Activated CD8-positive, alpha-beta memory T cell treated with anti-CD3 and anti-CD28 coated beads for 48 hours (primary cell): ENCODE results near the gene DHPS.
"Not testable (repeated sequence)": the region's sequence is repeated elsewhere in the genome, so short reads cannot be mapped to it uniquely, and the experiment has no call there.

Experiments
- DNase-seq, 3 experiments: peaks; one replicate each; pipeline ENCODE4 v3.0.0-alpha.2; 2020; ENCODE audit warnings: low read depth in 2 of 3, low spot score in 2 of 3

DHPS gene

GRCh38 chr19:12705654-12706331 lies 24.1 kb upstream of the DHPS start:
- no peak for DNase-seq

DNA sequence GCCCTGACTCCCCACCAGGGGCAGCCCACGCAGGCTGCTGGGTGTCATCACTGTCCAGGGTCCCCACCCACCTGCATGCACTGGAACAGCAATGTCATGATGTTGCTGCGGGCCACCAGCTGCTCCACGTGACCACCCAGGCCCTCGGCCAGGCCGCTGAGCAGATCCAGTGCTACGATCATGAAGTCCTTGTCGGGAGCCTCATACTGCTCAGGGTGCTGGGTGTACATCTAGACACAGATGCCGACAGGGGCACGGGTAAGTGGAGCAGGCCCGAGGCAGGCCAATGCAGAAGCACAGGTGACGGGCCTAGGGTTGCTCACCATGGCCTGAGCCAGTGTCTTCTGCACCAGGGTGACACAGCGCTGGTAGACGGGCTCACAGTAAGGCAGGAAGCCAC lies 23.5 kb upstream of the DHPS start:
- DNase-seq: no peak

DNA sequence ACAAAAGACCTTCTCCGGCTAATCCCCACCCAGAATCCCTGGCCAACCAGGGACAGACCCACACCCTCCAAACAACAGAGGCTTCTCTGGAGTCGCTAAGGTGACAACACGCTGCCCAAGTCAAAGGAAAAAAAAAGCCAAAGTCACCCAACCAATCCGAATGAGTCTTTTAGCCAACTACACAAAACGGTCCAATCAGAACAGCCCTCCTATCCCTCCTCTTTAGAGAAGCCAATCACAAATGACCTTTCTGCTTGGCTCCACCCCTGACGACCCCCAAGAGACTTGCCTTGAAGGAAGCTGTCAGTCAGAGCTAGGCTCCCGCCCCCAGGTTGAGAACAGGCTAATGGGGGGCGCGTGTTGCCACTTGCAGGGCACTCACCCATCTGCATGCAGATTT lies 21.4 kb upstream of the DHPS start:
- peak in 1 of 3 experiments; percentile 27 for DNase-seq

GRCh38 chr19:12701596-12702282 lies 20.1 kb upstream of the DHPS start:
- no peak for DNase-seq

DNA sequence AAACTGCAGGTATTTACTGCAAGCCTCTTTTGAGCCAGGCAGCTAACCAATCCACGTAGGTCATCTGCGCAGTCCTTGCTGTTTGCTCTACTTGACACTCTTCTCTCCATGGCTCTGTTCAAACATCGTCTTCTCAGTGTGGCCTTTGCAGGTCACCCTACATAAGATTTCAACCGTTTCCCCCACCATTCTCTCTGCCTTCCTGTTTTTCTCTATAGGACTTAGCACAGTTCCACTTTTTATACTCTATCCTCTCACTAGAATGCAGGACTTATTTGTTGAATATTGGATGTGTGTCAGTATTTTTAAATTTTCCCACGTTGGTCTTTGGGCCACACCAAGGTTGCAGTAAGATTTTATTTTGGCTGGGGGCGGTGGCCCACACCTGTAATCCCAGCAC lies 16.5 kb upstream of the DHPS start:
- no peak for DNase-seq

DNA sequence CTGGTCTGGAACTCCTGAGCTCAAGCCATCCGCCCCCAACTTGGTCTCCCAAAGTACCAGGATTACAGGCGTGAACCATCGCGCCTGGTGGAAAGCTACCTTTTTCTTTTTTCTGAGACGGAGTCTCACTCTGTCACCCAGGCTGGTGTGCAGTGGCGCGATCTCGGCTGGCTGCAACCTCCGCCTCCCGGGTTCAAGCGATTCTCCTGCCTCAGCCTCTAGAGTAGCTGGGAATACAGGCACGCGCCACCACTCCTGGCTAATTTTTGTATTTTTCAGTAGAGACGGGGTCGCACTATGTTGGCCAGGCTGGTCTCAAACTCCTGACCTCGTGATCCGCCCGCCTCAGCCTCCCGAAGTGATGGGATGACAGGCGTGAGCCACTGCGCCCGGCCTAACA lies 15.7 kb upstream of the DHPS start:
- DNase-seq: not testable (repeated sequence)

GRCh38 chr19:12696366-12697335 lies 15.0 kb upstream of the DHPS start, which contains the start of gene FBXW9:
TSS of gene FBXW9 (minus strand) at chr19:12696631. CDS start at chr19:12696581, 50 bp downstream.
- peak; percentile 90 to 100 (median 99) for DNase-seq

- peak in 2 of 3 experiments; percentile 11 to 20 for DNase-seq
Measured at GRCh38 chr19:12695997-12696365, 14.3 kb upstream of the DHPS start.

- no peak for DNase-seq
Measured at GRCh38 chr19:12695514-12695913, 13.8 kb upstream of the DHPS start.

DNA sequence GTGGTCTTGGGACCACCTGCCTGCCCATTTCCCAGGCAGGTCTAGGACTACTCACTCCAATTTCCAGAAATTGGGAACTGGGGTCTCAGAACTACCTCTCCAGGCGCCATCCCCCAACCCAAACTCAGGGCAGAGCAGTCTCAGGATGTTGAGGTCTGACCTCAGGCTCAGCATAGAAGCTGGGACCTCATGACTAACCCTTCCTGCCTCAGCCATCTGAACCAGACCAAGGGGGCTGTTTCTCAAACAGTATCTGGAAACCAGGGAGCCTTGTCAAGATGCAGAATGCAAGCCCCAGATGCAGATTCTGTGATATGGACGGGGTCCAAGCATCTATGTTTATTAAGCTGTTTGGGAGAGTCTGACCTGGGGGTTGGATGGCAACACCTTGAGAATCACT lies 13.4 kb upstream of the DHPS start:
- no peak for DNase-seq

GRCh38 chr19:12694641-12695040 lies 13.0 kb upstream of the DHPS start:
- DNase-seq: no peak

DNA sequence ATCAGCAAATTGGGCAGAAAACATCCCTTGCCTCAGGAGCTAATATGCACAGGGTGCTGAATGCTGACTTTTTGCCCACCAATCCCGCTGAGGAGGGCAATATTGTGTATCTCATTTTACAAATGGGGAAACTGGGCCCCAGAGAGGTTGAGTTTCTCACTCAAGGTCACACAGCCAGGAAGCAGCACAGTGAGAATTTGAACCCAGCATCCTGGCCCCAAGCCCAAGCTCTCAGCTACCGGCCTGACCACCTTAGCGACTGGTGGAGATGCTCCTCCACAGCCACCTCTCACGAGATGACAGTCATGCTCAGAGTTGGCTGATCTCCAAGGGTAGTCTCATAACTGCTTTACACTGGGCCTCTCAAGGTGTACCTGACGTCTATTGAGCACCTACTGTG lies 11.3 kb upstream of the DHPS start:
- no peak for DNase-seq

GRCh38 chr19:12689581-12690216 lies 8.0 kb upstream of the DHPS start:
- no peak for DNase-seq

GRCh38 chr19:12689012-12689411 lies 7.3 kb upstream of the DHPS start:
- DNase-seq: no peak

GRCh38 chr19:12687496-12688196 lies 6.0 kb upstream of the DHPS start, which contains the start of gene GNG14:
TSS of gene GNG14 (plus strand) at chr19:12687998. CDS start at chr19:12688049, 51 bp downstream.
- DNase-seq: no peak

- DNase-seq: no peak
Measured at GRCh38 chr19:12685831-12686230, 4.2 kb upstream of the DHPS start.

DNA sequence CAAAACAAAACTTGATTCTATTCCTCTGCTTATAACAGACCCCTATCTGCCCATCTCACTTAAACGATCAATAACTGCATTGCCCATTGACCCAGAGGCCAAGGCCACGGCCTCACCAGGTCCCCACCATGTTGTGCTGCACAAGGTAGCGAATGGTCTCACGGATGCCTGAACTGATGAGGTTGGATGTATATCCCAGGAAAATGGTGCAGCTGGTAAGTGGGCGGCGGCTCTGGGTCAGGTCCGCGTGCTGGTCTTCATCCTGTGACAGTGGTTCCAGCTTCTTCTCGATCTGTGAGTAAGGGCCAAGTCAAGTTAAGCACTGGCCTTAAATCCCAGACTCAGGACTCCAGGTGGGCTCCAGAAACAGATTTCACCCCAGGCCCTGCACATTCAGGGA lies 1.6 kb downstream of the DHPS start:
- no peak for DNase-seq

DNA sequence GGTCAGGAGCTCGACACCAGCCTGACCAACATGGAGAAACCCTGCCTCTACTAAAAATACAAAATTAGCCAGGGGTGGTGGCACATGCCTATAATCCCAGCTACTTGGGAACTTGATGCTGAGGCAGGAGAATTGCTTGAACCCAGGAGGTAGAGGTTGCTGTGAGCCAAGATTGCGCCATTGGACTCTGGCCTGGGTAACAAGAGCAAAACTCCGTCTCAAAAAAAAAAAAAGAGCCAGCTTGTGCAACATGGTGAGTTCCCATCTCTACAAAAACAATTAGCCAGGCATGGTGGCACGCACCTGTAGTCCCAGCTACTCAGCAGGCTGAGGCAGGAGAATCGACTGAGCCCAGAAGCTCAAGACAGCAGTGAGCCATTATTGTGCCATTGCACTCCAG lies 3.6 kb downstream of the DHPS start:
- DNase-seq: not testable (repeated sequence)

DNA sequence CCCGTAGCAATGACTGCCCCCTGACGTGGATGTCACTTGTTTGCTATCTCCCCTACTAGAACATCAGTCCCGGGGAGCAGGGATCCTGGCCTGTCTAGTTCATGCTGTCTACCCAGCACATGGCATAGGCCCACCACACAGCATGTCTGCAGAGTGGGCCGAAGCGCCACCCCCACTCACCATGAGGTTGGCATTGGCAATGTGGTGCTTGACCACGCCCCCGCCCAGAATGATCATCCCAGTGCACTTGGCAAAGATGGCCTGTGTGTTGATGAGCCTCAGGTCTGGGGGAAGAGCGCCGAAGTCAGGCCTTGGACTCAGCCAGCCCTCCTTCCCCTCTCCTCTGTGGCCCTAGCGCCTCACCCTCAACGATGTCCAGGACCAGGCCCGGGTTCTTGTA lies 4.8 kb downstream of the DHPS start:
- no peak for DNase-seq

GRCh38 chr19:12676384-12676792 lies 5.3 kb downstream of the DHPS start:
- peak; percentile 63 to 95 (median 90) for DNase-seq
